IMR-90 (cell line): ENCODE measurements around the gene NEFH. TPM values are rescaled to one million over a fixed set of nuclear protein-coding genes. Genes with fewer than 3 reads are reported as not detected.

Experiments
- ATAC-seq: fragments of 200-7000 bp; cut with Tn5 transposase; 2 replicates; pipeline ENCODE4 v1.9.1; 2020; ENCODE audit warnings: low read depth, mild to moderate bottlenecking, moderate library complexity
- BruUV-seq: library from RNA; stranded (reverse); fragments of 400-500 nt; replicated peaks from 2 replicates; lab custom pipeline; 2021; lab: Mats Ljungman, UMichigan
- CTCF ChIA-PET: fragments of 300-600 bp; formaldehyde crosslinking; extraction: SDS; loops from one replicate; lab custom pipeline; 2021; ENCODE audit warnings: antibody characterized with exemption; lab: Yijun Ruan, JAX
- POLR2A ChIA-PET: fragments of 300-600 bp; sonication (Branson Sonifier 250); formaldehyde crosslinking; loops from one replicate; lab custom pipeline; 2022; ENCODE audit warnings: antibody characterized with exemption; ENCODE audit not compliant: unreplicated experiment; lab: Charles Lee
- DNase-seq: peaks from one replicate; pipeline ENCODE4 v3.0.0; 2013
- H2AFZ ChIP-seq: replicated peaks from 2 replicates; pipeline ENCODE3; 2013; ENCODE audit warnings: low read length, mild to moderate bottlenecking; ENCODE audit not compliant: poor library complexity
- H2AK5ac ChIP-seq: 2 replicates; pipeline ENCODE4 v1.6.1; 2013; ENCODE audit warnings: low read depth, low read length, inconsistent platforms
- H2AK9ac ChIP-seq: replicated peaks from 2 replicates; pipeline ENCODE3; 2013; ENCODE audit warnings: mild to moderate bottlenecking, low read depth, low read length, moderate library complexity; ENCODE audit not compliant: poor library complexity
- H2BK120ac ChIP-seq: 2 replicates; pipeline ENCODE4 v1.6.1; 2013; ENCODE audit warnings: low read depth, low read length, inconsistent platforms
- H2BK15ac ChIP-seq: 3 replicates; pipeline ENCODE4 v1.6.1; 2013; ENCODE audit warnings: low read depth, low read length, inconsistent platforms
- H2BK20ac ChIP-seq: 2 replicates; pipeline ENCODE4 v1.6.1; 2013; ENCODE audit warnings: low read depth, mild to moderate bottlenecking, inconsistent platforms, low read length, moderate library complexity
- H2BK5ac ChIP-seq: 2 replicates; pipeline ENCODE4 v1.6.1; 2013; ENCODE audit warnings: mild to moderate bottlenecking, low read depth, low read length, inconsistent platforms; ENCODE audit not compliant: poor library complexity, severe bottlenecking
- H3K14ac ChIP-seq: replicated peaks from 2 replicates; pipeline ENCODE4 v1.6.1; 2013; ENCODE audit warnings: low read depth, low read length, inconsistent platforms
- H3K18ac ChIP-seq: 2 replicates; pipeline ENCODE4 v1.6.1; 2013; ENCODE audit warnings: low read depth, low read length, control low read depth
- H3K23ac ChIP-seq: 2 replicates; pipeline ENCODE4 v1.6.1; 2013; ENCODE audit warnings: low read depth, low read length, inconsistent platforms
- H3K27ac ChIP-seq: 2 replicates; pipeline ENCODE4 v1.5.1; 2013; ENCODE audit warnings: mild to moderate bottlenecking, control low read depth, low read length; ENCODE audit not compliant: insufficient read depth
- H3K27me3 ChIP-seq: 2 replicates; pipeline ENCODE4 v1.6.1; 2013; ENCODE audit warnings: low read length; ENCODE audit not compliant: control insufficient read depth, insufficient read depth
- H3K36me3 ChIP-seq: 2 replicates; pipeline ENCODE4 v1.6.1; 2013; ENCODE audit warnings: low read length, mixed read lengths; ENCODE audit not compliant: control insufficient read depth, insufficient read depth
- H3K4ac ChIP-seq: 2 replicates; pipeline ENCODE4 v1.6.1; 2013; ENCODE audit warnings: low read depth, low read length, inconsistent platforms
- H3K4me1 ChIP-seq: 2 replicates; pipeline ENCODE4 v1.6.1; 2013; ENCODE audit warnings: low read length, mixed read lengths; ENCODE audit not compliant: control insufficient read depth, insufficient read depth
- H3K4me2 ChIP-seq: 2 replicates; pipeline ENCODE4 v1.6.1; 2013; ENCODE audit warnings: low read depth, mild to moderate bottlenecking, control low read depth, low read length, moderate library complexity
- H3K4me3 ChIP-seq: 2 replicates; pipeline ENCODE4 v1.5.1; 2013; ENCODE audit warnings: low read depth, mild to moderate bottlenecking, control low read depth, low read length, moderate library complexity; ENCODE audit not compliant: insufficient read depth
- H3K56ac ChIP-seq: 2 replicates; pipeline ENCODE4 v1.6.1; 2013; ENCODE audit warnings: low read length, inconsistent platforms; ENCODE audit not compliant: insufficient read depth; ENCODE audit errors: extremely low read depth
- H3K79me1 ChIP-seq, 2 experiments: 2 replicates each; pipeline ENCODE4 v1.6.1; 2013; ENCODE audit warnings: low read length in 2 of 2, inconsistent platforms in 1 of 2, low read depth in 1 of 2
- H3K9ac ChIP-seq: 2 replicates; pipeline ENCODE4 v1.6.1; 2013; ENCODE audit warnings: low read depth, low read length, control low read depth
- H3K9me1 ChIP-seq: 2 replicates; pipeline ENCODE4 v1.6.1; 2013; ENCODE audit warnings: low read length, inconsistent platforms; ENCODE audit not compliant: insufficient read depth
- H3K9me3 ChIP-seq: 2 replicates; pipeline ENCODE4 v1.6.1; 2013; ENCODE audit warnings: low read length; ENCODE audit not compliant: control insufficient read depth, insufficient read depth
- H4K20me1 ChIP-seq: 2 replicates; pipeline ENCODE4 v1.6.1; 2013; ENCODE audit warnings: low read length, inconsistent platforms; ENCODE audit not compliant: insufficient read depth
- H4K5ac ChIP-seq: 2 replicates; pipeline ENCODE4 v1.6.1; 2013; ENCODE audit warnings: mild to moderate bottlenecking, low read depth, low read length, control low read depth
- H4K8ac ChIP-seq, 2 experiments: 2 replicates each; pipeline ENCODE4 v1.6.1; 2013; ENCODE audit warnings: low read depth in 2 of 2, low read length in 2 of 2, control low read depth in 1 of 2, inconsistent platforms in 1 of 2
- H4K91ac ChIP-seq: 2 replicates; pipeline ENCODE4 v1.6.1; 2013; ENCODE audit warnings: low read depth, low read length, inconsistent platforms; ENCODE audit not compliant: insufficient read depth
- BHLHE40 ChIP-seq: fragments of 150-350 bp; IDR thresholded peaks from 2 replicates; pipeline ENCODE4 v1.6.1; 2016; ENCODE audit warnings: mild to moderate bottlenecking, low read depth, low read length
- MAZ ChIP-seq: IDR thresholded peaks from 2 replicates; pipeline ENCODE4 v1.6.1; 2012; ENCODE audit warnings: low read depth, mild to moderate bottlenecking, low read length, improper control_type of control experiment, moderate library complexity, borderline replicate concordance
- WGBS, 2 experiments: methylation state at CpG; one replicate each; pipeline versions ENCODE4 v1.1.5 to v1.1.7; 2013; ENCODE audit warnings: missing lambda C conversion rate in 2 of 2; ENCODE audit not compliant: insufficient read length in 1 of 2; ENCODE audit errors: extremely low coverage in 2 of 2; 5-methylcytosine and 5-hydroxymethylcytosine counted together
- dilution Hi-C: fragments of 300-500 bp; cut with HindIII; formaldehyde crosslinking; loops from one replicate; pipeline ENCODE4 v1.14.3; 2018; ENCODE audit warnings: low sequenced_read_pairs; ENCODE audit not compliant: unreplicated experiment
- in situ Hi-C: fragments of 300-500 bp; cut with MboI; formaldehyde crosslinking; loops from 3 replicates; pipeline ENCODE4 v1.14.3; 2019; ENCODE audit warnings: low sequenced_read_pairs, inconsistent platforms, mixed read lengths
- intact Hi-C: fragments of 100-400 bp; cut with micrococcal nuclease; formaldehyde crosslinking; loops from 2 replicates; pipeline ENCODE4 v1.10.0; 2022
- polyA plus RNA-seq, 3 experiments: library from polyadenylated mRNA; depleted of rRNA; stranded (reverse); fragments of >200 nt; gene quantifications; 2 replicates each; pipeline ENCODE4 v1.2.3, GENCODE V29; 2012; ENCODE audit warnings: low replicate concordance in 1 of 3
- total RNA-seq: library from RNA; depleted of rRNA; stranded (reverse); fragments of >200 nt; gene quantifications from 2 replicates; pipeline ENCODE4 v1.2.3, GENCODE V29; 2012

The NEFH gene
- total and polyA plus RNA-seq, 2 of the 4 experiments (the other 2 are of a cell fraction): 1.3 to 2.9 TPM

- H2BK20ac ChIP-seq: no peak overlapping the region
- no peak overlapping the region for H3K56ac ChIP-seq
- no peak overlapping the region for H2BK15ac ChIP-seq
- no peak overlapping the region for H2AK5ac ChIP-seq
- no TSS peak for BruUV-seq
- no peak overlapping the region for H4K91ac ChIP-seq
- no peak overlapping the region for H3K9ac ChIP-seq
- ATAC-seq (no peak), DNase-seq (no peak)
- no peak overlapping the region for H4K8ac ChIP-seq
- no peak overlapping the region for H4K5ac ChIP-seq
- no peaks in the 10 kb centered on the region for H3K9me1 ChIP-seq
- ChIA-PET POLR2A (no interaction called here), CTCF (no interaction called here)
- H3K4me1 ChIP-seq: no peaks in the 10 kb centered on the region; the same call in 1 of the 2 replicates
- no peak overlapping the region for H3K4me3 ChIP-seq
- H2AFZ ChIP-seq: no peak overlapping the region
- no peaks in the 10 kb centered on the region for H3K36me3 ChIP-seq
- H4K20me1 ChIP-seq: 0 out of 2 replicates have a peak, but pooled peaks cover 4% of the 10 kb centered on the region
- TF ChIP-seq MAZ (no peak), BHLHE40 (no peak)
- peaks cover 55% of the 10 kb centered on the region for H3K27me3 ChIP-seq
- in situ Hi-C loops (no loop called here), intact Hi-C loops (no loop called here), dilution Hi-C loops (no loop called here)
- no peak overlapping the region for H3K14ac ChIP-seq
- H2AK9ac ChIP-seq: no peak overlapping the region
- no peak overlapping the region for H3K4ac ChIP-seq
- no peak overlapping the region for H3K18ac ChIP-seq
- H2BK5ac ChIP-seq: no peak overlapping the region
- no peak overlapping the region for H3K4me2 ChIP-seq
- WGBS, 2 experiments: 73% methylated on average over 4 of the region's 5 CpGs; no CpG with 5 or more reads in 1 of the 2 experiments
- no peak overlapping the region for H3K23ac ChIP-seq
- no peak overlapping the region for H3K27ac ChIP-seq
- no peaks in the 10 kb centered on the region for H3K9me3 ChIP-seq
- H3K79me1 ChIP-seq: no peaks in the 10 kb centered on the region
- no peak overlapping the region for H2BK120ac ChIP-seq
These were observed 7.0 kb upstream of the NEFH start for GRCh38 chr22:29473001-29473400.
